Mononuclear cell (primary cell): Measurements from ENCODE around the gene ZBTB7C. TPM values are rescaled to one million over a fixed set of nuclear protein-coding genes. Genes with fewer than 3 reads are reported as not detected.

Experiments used
- H3K27me3 ChIP-seq: 2 replicates; pipeline ENCODE4 v1.6.0; 2011; ENCODE audit warnings: low read length, control low read depth; ENCODE audit not compliant: insufficient read depth
- H3K4me1 ChIP-seq: 2 replicates; pipeline ENCODE4 v1.5.1; 2011; ENCODE audit warnings: mild to moderate bottlenecking, low read length, control low read depth; ENCODE audit not compliant: insufficient read depth
- H3K4me3 ChIP-seq: 2 replicates; pipeline ENCODE4 v1.5.1; 2011; ENCODE audit warnings: mild to moderate bottlenecking, low read length, moderate library complexity
- H3K9me3 ChIP-seq: 2 replicates; pipeline ENCODE4 v1.5.1; 2011; ENCODE audit warnings: low read depth, mild to moderate bottlenecking, control low read depth, low read length
- total RNA-seq: library from RNA; depleted of rRNA; stranded (reverse); fragments of >200 nt; gene quantifications from one replicate; pipeline ENCODE4 v1.2.3, GENCODE V29; 2012

The ZBTB7C gene
- total RNA-seq, 1 donor, result not detected

GRCh38 chr18:48404716-48405507, 4.3 kb downstream of the ZBTB7C start:
- Histone ChIP-seq H3K9me3 (no peaks in the 10 kb centered on the region), H3K4me1 (peaks cover 7% of the 10 kb centered on the region), H3K4me3 (no peak overlapping the region), H3K27me3 (peaks cover 48% of the 10 kb centered on the region)

- H3K27me3 ChIP-seq, result peaks cover 47% of the 10 kb centered on the region
Observed at GRCh38 chr18:48402953-48403352, 6.2 kb downstream of the ZBTB7C start.

DNA sequence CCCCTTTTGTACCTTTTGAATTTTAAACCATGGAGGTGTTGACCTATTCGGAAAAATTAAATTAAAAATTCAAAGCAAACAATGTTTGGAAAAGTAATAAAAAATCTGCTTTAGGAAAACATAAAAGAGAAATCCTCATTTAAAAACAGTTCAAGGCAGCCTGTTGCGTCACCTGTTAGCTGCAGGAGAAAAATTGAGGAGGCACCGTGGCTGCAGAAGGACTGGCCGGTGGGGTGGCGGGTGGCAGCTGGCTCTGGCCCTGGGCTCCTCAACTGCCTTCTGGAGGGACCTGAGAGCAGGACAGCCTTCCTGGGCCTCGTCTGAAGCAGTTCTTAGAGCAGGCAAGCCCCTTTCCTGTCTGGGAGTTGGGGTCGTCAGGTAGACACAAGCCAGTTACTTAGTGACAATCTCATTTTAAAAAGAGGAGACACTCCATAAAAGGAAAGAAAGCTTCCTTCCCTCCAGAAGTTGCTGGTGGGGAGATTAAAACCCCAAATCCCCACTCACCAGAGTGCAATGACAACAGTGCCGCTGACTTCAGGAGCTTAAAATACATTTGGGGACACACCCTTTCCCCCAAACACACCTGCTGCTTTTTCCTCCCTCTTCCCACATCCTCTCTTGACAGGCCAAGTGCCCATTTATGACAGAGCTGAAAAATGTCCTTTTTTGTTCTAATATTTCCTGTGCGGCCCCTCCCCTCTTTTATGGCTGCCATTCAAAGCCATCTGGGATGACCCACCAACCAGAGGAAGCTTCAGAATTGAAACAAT, 9.7 kb downstream of the ZBTB7C start:
- no peaks in the 10 kb centered on the region for H3K9me3 ChIP-seq
- peaks cover 37% of the 10 kb centered on the region for H3K27me3 ChIP-seq
- no peak overlapping the region for H3K4me3 ChIP-seq
- no peaks in the 10 kb centered on the region for H3K4me1 ChIP-seq

More at GRCh38 chr18:48402953-48403352, 6.2 kb downstream of the ZBTB7C start:
- Histone ChIP-seq H3K4me1 (peaks cover under 1% of the 10 kb centered on the region), H3K9me3 (no peaks in the 10 kb centered on the region), H3K4me3 (no peak overlapping the region)

DNA sequence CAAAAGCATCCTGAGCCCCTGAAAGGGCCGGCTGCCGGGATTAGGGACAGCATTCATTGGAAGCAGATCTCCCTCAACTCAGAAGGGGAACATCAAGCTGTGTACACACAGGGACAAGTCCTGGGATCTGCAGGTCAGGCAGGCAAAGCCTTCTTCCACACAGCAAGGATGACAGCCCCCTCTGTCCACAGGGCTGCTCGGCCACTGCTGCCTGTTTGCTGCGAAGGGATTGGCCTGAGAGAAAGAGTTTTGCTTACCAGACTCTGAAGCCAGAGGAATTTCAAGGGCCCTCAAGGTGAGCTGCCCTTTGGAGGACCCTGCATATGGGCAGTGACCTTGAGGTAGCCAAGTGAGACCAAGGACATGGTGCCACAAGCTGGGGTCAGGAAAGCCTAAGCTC, 11.1 kb downstream of the ZBTB7C start:
- no peaks in the 10 kb centered on the region for H3K9me3 ChIP-seq
- H3K4me1 ChIP-seq, result no peaks in the 10 kb centered on the region
- peaks cover 38% of the 10 kb centered on the region for H3K27me3 ChIP-seq
- no peak overlapping the region for H3K4me3 ChIP-seq

DNA sequence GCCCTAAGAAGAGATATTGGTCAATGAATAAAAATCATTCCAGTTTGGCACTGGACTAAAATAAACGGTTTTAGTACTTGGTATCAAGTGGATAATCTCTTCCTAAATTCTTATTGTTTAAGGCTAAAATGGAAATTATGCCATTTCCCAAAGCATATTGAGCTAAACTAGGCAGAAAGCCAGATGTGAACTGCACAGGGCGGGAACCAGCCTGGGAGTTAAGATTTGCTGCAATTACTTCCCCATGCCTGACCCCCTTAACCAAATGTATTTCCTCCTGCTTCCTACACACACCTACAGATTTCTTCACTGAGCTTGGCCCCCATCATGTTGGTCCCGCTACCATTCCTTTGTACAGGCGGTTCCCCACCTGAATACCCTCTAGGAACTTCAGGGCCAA, 12.2 kb downstream of the ZBTB7C start:
- H3K27me3 ChIP-seq, result peaks cover 38% of the 10 kb centered on the region
- no peak overlapping the region for H3K4me3 ChIP-seq
- no peaks in the 10 kb centered on the region for H3K9me3 ChIP-seq
- no peaks in the 10 kb centered on the region for H3K4me1 ChIP-seq

GRCh38 chr18:48396561-48396960, 12.6 kb downstream of the ZBTB7C start:
- Histone ChIP-seq H3K27me3 (peaks cover 38% of the 10 kb centered on the region), H3K4me3 (no peak overlapping the region), H3K4me1 (no peaks in the 10 kb centered on the region), H3K9me3 (no peaks in the 10 kb centered on the region)

GRCh38 chr18:48395646-48396045, 13.5 kb downstream of the ZBTB7C start:
- Histone ChIP-seq H3K4me3 (no peak overlapping the region), H3K27me3 (peaks cover 36% of the 10 kb centered on the region), H3K4me1 (no peaks in the 10 kb centered on the region), H3K9me3 (no peaks in the 10 kb centered on the region)

DNA sequence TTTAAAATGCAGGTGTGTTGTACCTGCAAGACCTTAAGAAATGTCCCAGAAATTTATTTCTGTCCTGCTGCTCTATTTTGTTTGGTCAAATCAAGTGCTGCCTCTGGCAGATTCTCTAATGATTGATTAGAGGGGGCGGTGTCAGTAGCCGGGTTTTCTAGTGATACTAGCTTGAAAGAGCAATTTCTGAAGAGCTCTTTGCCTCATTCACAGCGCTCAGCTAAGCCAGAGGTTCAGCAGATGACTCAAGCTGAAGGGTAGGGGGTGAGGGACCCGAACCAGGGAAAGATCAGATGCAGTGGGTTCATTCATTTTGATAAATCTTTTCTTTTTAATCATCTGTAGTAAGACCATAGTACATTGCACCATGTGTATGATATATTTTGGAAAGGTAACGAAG, 15.0 kb downstream of the ZBTB7C start:
- H3K4me3 ChIP-seq, result no peak overlapping the region
- H3K4me1 ChIP-seq, result no peaks in the 10 kb centered on the region
- H3K27me3 ChIP-seq, result peaks cover 32% of the 10 kb centered on the region
- no peaks in the 10 kb centered on the region for H3K9me3 ChIP-seq

DNA sequence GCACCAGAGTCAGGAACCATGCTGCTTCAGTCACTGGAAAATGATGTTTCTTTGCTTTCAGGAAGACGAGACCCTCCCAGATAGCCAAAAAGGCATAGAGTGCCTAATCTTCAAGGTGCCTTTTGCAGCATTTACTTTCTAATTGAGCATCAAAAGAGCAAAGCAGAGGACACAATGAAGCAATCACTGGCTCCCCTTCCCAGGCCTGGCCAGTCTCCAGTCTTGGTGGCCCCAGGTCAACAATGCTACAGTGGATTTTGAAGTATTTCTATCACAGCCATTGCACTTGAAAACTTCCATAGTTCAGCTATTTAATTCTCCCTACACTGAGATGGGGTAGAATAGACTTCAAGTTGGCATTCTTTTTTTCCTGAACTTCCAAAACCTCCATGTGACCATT, 15.4 kb downstream of the ZBTB7C start:
- Histone ChIP-seq H3K27me3 (peaks cover 32% of the 10 kb centered on the region), H3K9me3 (no peaks in the 10 kb centered on the region), H3K4me3 (no peak overlapping the region), H3K4me1 (no peaks in the 10 kb centered on the region)

DNA sequence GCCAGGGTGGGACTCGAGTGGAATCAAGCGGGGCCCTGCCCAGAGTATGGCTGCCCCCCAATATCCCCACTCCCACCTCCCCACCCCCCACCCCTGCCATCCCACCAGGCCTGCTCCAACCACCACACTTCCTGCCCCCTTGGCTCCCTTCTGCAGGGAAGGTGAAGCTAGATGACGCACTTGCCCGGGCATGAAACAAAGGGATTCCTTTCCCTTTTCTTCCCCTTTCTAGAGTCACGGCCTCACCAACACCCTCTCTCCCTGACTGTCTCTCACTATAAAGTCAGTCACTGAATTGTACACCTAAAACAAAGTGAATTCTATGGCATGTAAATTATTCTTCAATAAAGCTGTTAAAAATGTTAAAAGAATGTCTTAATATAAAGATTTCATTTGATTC, 16.0 kb downstream of the ZBTB7C start:
- H3K27me3 ChIP-seq, result peaks cover 34% of the 10 kb centered on the region
- H3K9me3 ChIP-seq, result no peaks in the 10 kb centered on the region
- no peaks in the 10 kb centered on the region for H3K4me1 ChIP-seq
- H3K4me3 ChIP-seq, result no peak overlapping the region

GRCh38 chr18:48392268-48392667, 16.9 kb downstream of the ZBTB7C start:
- H3K4me1 ChIP-seq, result no peaks in the 10 kb centered on the region
- no peak overlapping the region for H3K4me3 ChIP-seq
- peaks cover 31% of the 10 kb centered on the region for H3K27me3 ChIP-seq
- H3K9me3 ChIP-seq, result no peaks in the 10 kb centered on the region

- Histone ChIP-seq H3K4me3 (no peak overlapping the region), H3K9me3 (no peaks in the 10 kb centered on the region), H3K4me1 (no peaks in the 10 kb centered on the region), H3K27me3 (peaks cover 30% of the 10 kb centered on the region)
Observed at GRCh38 chr18:48391868-48392267, 17.3 kb downstream of the ZBTB7C start.

DNA sequence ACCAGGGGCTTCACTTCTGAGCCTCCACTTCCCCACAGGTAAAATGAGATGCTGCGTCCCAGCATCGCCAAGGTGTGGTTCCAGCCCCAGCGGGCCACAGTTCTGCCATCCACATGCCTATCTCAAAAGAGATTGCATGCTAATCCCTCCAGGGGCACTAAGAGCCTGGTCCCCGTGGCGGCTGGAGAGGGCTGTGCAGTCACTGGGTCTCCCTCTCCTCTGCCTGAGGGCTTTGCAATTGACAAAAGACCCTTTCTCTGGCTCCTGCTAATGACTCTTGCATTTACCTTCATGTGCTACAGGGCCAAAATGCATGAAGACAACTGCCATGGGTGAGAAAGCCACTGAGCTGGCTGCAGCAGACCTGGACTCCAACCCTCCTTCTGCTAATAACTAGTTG, 18.5 kb downstream of the ZBTB7C start:
- no peaks in the 10 kb centered on the region for H3K9me3 ChIP-seq
- no peaks in the 10 kb centered on the region for H3K4me1 ChIP-seq
- H3K27me3 ChIP-seq, result peaks cover 22% of the 10 kb centered on the region
- H3K4me3 ChIP-seq, result no peak overlapping the region

DNA sequence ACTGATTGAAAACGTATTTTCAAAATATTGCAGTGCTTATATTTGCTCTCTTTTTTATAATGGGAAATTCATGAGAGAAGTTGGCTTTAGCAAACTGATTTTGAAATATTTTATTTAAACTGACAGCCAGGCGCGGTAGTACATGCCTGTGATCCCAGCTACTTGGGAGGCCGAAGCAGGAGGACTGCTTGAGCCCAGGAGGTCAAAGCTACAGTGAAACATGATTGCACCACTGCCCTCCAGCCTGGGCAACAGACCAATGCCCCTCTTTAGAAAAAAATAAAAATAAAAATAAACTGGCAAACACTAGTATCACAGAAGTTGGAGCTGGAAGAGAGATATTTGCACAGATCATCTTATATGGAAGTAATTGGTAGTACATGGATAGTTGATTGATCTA, 20.7 kb downstream of the ZBTB7C start:
- H3K4me1 ChIP-seq, result no peaks in the 10 kb centered on the region
- peaks cover 10% of the 10 kb centered on the region for H3K27me3 ChIP-seq
- no peaks in the 10 kb centered on the region for H3K9me3 ChIP-seq
- H3K4me3 ChIP-seq, result no peak overlapping the region

DNA sequence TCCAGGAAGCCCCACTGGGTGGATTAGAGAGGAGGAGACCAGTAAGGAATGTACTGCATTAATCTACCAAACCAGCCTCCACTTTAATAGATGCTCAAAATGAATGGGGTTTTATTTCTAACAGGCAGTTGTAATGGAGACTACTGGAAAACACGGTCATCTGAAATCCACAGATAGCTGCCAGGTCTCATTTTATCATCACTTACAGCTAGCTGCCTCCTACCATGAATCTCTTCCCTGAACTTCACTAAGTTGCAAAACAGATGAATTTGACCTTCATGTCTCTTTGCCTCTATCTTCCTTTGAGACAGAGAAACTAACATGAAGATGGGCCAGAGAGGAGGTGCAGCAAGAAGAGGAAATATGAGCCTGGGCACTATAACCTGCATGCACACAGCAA, 21.9 kb downstream of the ZBTB7C start:
- Histone ChIP-seq H3K9me3 (no peaks in the 10 kb centered on the region), H3K4me1 (no peaks in the 10 kb centered on the region), H3K4me3 (no peak overlapping the region), H3K27me3 (peaks cover 5% of the 10 kb centered on the region)
